GM21360 (cell line): Measurements from ENCODE around the gene AMIGO1.

Experiments
- ATAC-seq: cut with Tn5 transposase; IDR thresholded peaks from one replicate; pipeline ENCODE4 v1.9.1; 2021; ENCODE audit warnings: mild to moderate bottlenecking, moderate library complexity; ENCODE audit not compliant: unreplicated experiment

AMIGO1 gene

GRCh38 chr1:109504974-109505373 lies 4.6 kb downstream of the AMIGO1 start:
- no peak for ATAC-seq

- no peak for ATAC-seq
These were observed 5.6 kb downstream of the AMIGO1 start for GRCh38 chr1:109503935-109504334.

GRCh38 chr1:109502364-109502851 lies 7.1 kb downstream of the AMIGO1 start:
- ATAC-seq, result no peak

GRCh38 chr1:109501644-109502363 lies 7.7 kb downstream of the AMIGO1 start:
- no peak for ATAC-seq

- ATAC-seq, result no peak
These were observed 8.6 kb downstream of the AMIGO1 start for GRCh38 chr1:109500941-109501381.

- ATAC-seq, result no peak
These were observed 9.6 kb downstream of the AMIGO1 start for GRCh38 chr1:109499661-109500536.

- no peak for ATAC-seq
These were observed 10.4 kb downstream of the AMIGO1 start for GRCh38 chr1:109499081-109499480.

GRCh38 chr1:109498161-109498801 lies 11.2 kb downstream of the AMIGO1 start:
- ATAC-seq, result no peak

GRCh38 chr1:109497449-109498160 lies 11.9 kb downstream of the AMIGO1 start:
- no peak for ATAC-seq

GRCh38 chr1:109495738-109496137 lies 13.8 kb downstream of the AMIGO1 start:
- ATAC-seq, result no peak

GRCh38 chr1:109493805-109494539 lies 15.6 kb downstream of the AMIGO1 start, which contains the start of gene CYB561D1:
CYB561D1 (plus strand) TSS chr1:109494094; CDS start chr1:109494140, 46 bp downstream.
- ATAC-seq, result peak; percentile 70

GRCh38 chr1:109493227-109493626 lies 16.3 kb downstream of the AMIGO1 start:
- ATAC-seq, result no peak

GRCh38 chr1:109492779-109493178 lies 16.7 kb downstream of the AMIGO1 start:
- no peak for ATAC-seq

- no peak for ATAC-seq
These were observed 18.2 kb downstream of the AMIGO1 start for GRCh38 chr1:109491372-109491771.

- no peak for ATAC-seq
These were observed 18.6 kb downstream of the AMIGO1 start for GRCh38 chr1:109490934-109491302.

- no peak for ATAC-seq
These were observed 19.2 kb downstream of the AMIGO1 start for GRCh38 chr1:109490029-109490933.

- ATAC-seq, result no peak
These were observed 20.8 kb downstream of the AMIGO1 start for GRCh38 chr1:109488696-109489095.

GRCh38 chr1:109488201-109488600 lies 21.3 kb downstream of the AMIGO1 start:
- ATAC-seq, result no peak

GRCh38 chr1:109487261-109487660 lies 22.3 kb downstream of the AMIGO1 start:
- no peak for ATAC-seq
